GM12878 (cell line): Measurements from ENCODE around the gene MEIS1. TPM values are rescaled to one million over a fixed set of nuclear protein-coding genes. Genes with fewer than 3 reads are reported as not detected.

Experiments
- ATAC-seq: fragments of 200-7000 bp; cut with Tn5 transposase; 3 replicates; pipeline ENCODE4 v1.9.1; 2020; ENCODE audit warnings: mild to moderate bottlenecking, moderate library complexity
- BruUV-seq: library from RNA; stranded (reverse); fragments of 400-500 nt; replicated peaks from 2 replicates; lab custom pipeline; 2021; lab: Mats Ljungman, UMichigan
- CTCF ChIA-PET: fragments of 300-600 bp; sonication (Branson Sonifier 250); formaldehyde crosslinking; extraction: SDS; loops from one replicate; lab custom pipeline; 2021; ENCODE audit warnings: inconsistent platforms; lab: Yijun Ruan, JAX
- POLR2A ChIA-PET: fragments of 350-600 bp; formaldehyde crosslinking; extraction: SDS; loops from one replicate; lab custom pipeline; 2021; ENCODE audit warnings: inconsistent platforms; lab: Charles Lee
- RAD21 ChIA-PET: fragments of 300-600 bp; sonication (Branson Sonifier 250); formaldehyde crosslinking; loops from one replicate; lab custom pipeline; 2023; ENCODE audit warnings: antibody characterized with exemption; ENCODE audit not compliant: unreplicated experiment; lab: Charles Lee
- SMC1A ChIA-PET: fragments of 300-600 bp; sonication (Branson Sonifier 250); formaldehyde crosslinking; loops from one replicate; lab custom pipeline; 2023; ENCODE audit not compliant: unreplicated experiment, uncharacterized antibody; lab: Charles Lee
- DNase-seq: peaks from one replicate; pipeline ENCODE4 v3.0.0-alpha.2; 2011; ENCODE audit warnings: low read depth, low spot score
- FAIRE-seq: peaks from 3 replicates; lab custom pipeline; 2011; peaks lifted over from hg19 to GRCh38; lab: Jason Lieb, UNC
- H2AFZ ChIP-seq: 2 replicates; pipeline ENCODE4 v1.6.0; 2011; ENCODE audit warnings: low read depth, low read length, control low read depth; ENCODE audit not compliant: control insufficient read depth
- H3K27ac ChIP-seq: 2 replicates; pipeline ENCODE4 v1.5.1; 2011; ENCODE audit warnings: control low read depth; ENCODE audit not compliant: control insufficient read depth, insufficient read depth
- H3K27me3 ChIP-seq, 2 experiments: replicated peaks in 1 of 2; 2 replicates each; pipeline versions ENCODE4 v1.6.0 to v1.6.1; 2011; ENCODE audit warnings: low read length in 1 of 2; ENCODE audit not compliant: control insufficient read depth in 2 of 2, insufficient read depth in 2 of 2
- H3K36me3 ChIP-seq, 2 experiments: 2 replicates each; pipeline ENCODE4 v1.5.1; 2011; ENCODE audit warnings: low read length in 1 of 2; ENCODE audit not compliant: control insufficient read depth in 2 of 2, insufficient read depth in 2 of 2
- H3K4me1 ChIP-seq: 2 replicates; pipeline ENCODE4 v1.6.1; 2011; ENCODE audit warnings: mild to moderate bottlenecking, low read length, moderate library complexity, mixed read lengths; ENCODE audit not compliant: control insufficient read depth, insufficient read depth
- H3K4me2 ChIP-seq: 2 replicates; pipeline ENCODE4 v1.6.0; 2011; ENCODE audit warnings: control low read depth; ENCODE audit not compliant: control insufficient read depth, insufficient read depth
- H3K4me3 ChIP-seq: fragments of 200-600 bp; sonication (generic); 2 replicates; pipeline ENCODE4 v1.5.1; 2016
- H3K79me2 ChIP-seq: 2 replicates; pipeline ENCODE4 v1.6.0; 2011; ENCODE audit warnings: low read length; ENCODE audit not compliant: control insufficient read depth, insufficient read depth
- H3K9ac ChIP-seq: 2 replicates; pipeline ENCODE4 v1.8.0; 2011; ENCODE audit warnings: low read length, control low read depth, mixed read lengths; ENCODE audit not compliant: control insufficient read depth, insufficient read depth
- H3K9me3 ChIP-seq: replicated peaks from 3 replicates; pipeline ENCODE4 v1.5.1; 2011; ENCODE audit warnings: mild to moderate bottlenecking, low read length; ENCODE audit not compliant: control insufficient read depth, insufficient read depth
- H4K20me1 ChIP-seq: 2 replicates; pipeline ENCODE4 v1.6.0; 2011; ENCODE audit not compliant: control insufficient read depth, insufficient read depth
- DPF2 ChIP-seq: fragments of 450-650 bp; IDR thresholded peaks from 2 replicates; pipeline ENCODE4 v1.6.1; 2017; ENCODE audit warnings: mild to moderate bottlenecking
- E4F1 ChIP-seq: fragments of 450-650 bp; IDR thresholded peaks from 2 replicates; pipeline ENCODE4 v1.6.1; 2018; ENCODE audit warnings: borderline replicate concordance, mild to moderate bottlenecking; ENCODE audit not compliant: partially characterized antibody
- ETV6 ChIP-seq, 2 experiments: fragments of 450-650 bp in 1 of 2; IDR thresholded peaks in 1 of 2; conservative IDR thresholded peaks in 1 of 2; 2 replicates each; pipeline ENCODE4 v1.6.1; 2014; ENCODE audit warnings: antibody characterized with exemption in 1 of 2, borderline replicate concordance in 1 of 2, low read depth in 1 of 2, mild to moderate bottlenecking in 1 of 2, moderate library complexity in 1 of 2
- FOXK2 ChIP-seq: fragments of 450-650 bp; IDR thresholded peaks from 2 replicates; pipeline ENCODE4 v1.6.1; 2017; ENCODE audit warnings: mild to moderate bottlenecking, moderate library complexity
- MEF2B ChIP-seq: fragments of 450-650 bp; IDR thresholded peaks from 2 replicates; pipeline ENCODE4 v1.6.1; 2018; ENCODE audit warnings: mild to moderate bottlenecking, moderate library complexity; ENCODE audit not compliant: partially characterized antibody, poor library complexity, severe bottlenecking
- NR2C2 ChIP-seq: IDR thresholded peaks from 2 replicates; pipeline ENCODE4 v1.6.1; 2011; ENCODE audit warnings: borderline replicate concordance, low read depth; ENCODE audit not compliant: control insufficient read depth, insufficient read length
- NRF1 ChIP-seq: conservative IDR thresholded peaks from 2 replicates; pipeline ENCODE4 v1.6.1; 2011; ENCODE audit warnings: mild to moderate bottlenecking, low read depth, low read length, improper control_type of control experiment
- RCOR1 ChIP-seq: conservative IDR thresholded peaks from 2 replicates; pipeline ENCODE4 v1.6.1; 2012; ENCODE audit warnings: low read depth, low read length, improper control_type of control experiment
- SIX5 ChIP-seq: IDR thresholded peaks from 2 replicates; pipeline ENCODE4 v1.6.1; 2011; ENCODE audit warnings: mild to moderate bottlenecking, low read depth, low read length, moderate library complexity; ENCODE audit not compliant: severe bottlenecking
- SMARCA5 ChIP-seq: fragments of 450-650 bp; IDR thresholded peaks from 2 replicates; pipeline ENCODE4 v1.6.1; 2017; ENCODE audit warnings: mild to moderate bottlenecking
- STAT3 ChIP-seq: IDR thresholded peaks from 2 replicates; pipeline ENCODE4 v1.6.1; 2011; ENCODE audit warnings: low read depth, low read length, improper control_type of control experiment
- ZNF217 ChIP-seq: fragments of 450-650 bp; IDR thresholded peaks from 2 replicates; pipeline ENCODE4 v1.6.1; 2017; ENCODE audit warnings: antibody characterized with exemption, mild to moderate bottlenecking
- ZNF592 ChIP-seq: fragments of 450-650 bp; IDR thresholded peaks from 2 replicates; pipeline ENCODE4 v1.6.1; 2017; ENCODE audit warnings: mild to moderate bottlenecking, moderate library complexity
- WGBS: methylation state at CpG from one replicate; pipeline ENCODE4 v1.1.6; 2016; ENCODE audit warnings: low lambda C conversion rate; ENCODE audit not compliant: insufficient replicate concordance, insufficient coverage; ENCODE audit errors: missing lambda C conversion rate; 5-methylcytosine and 5-hydroxymethylcytosine counted together
- in situ Hi-C: fragments of 300-500 bp; cut with MboI; formaldehyde crosslinking; loops from 9 replicates; pipeline ENCODE4 v1.14.3; 2018; ENCODE audit warnings: mixed read lengths
- intact Hi-C: fragments of 100-400 bp; cut with micrococcal nuclease; formaldehyde crosslinking; loops from one replicate; pipeline ENCODE4 v1.14.2; 2022; ENCODE audit not compliant: unreplicated experiment
- polyA plus RNA-seq, 11 experiments: library from polyadenylated mRNA; depleted of rRNA in 4 of 11; unstranded in 6 of 11; stranded (reverse) in 5 of 11; fragments of >200 nt; fragmentation: Nextera tagmentation in 4 of 11; fragmentation: Illumina TruSeq in 1 of 11; extraction: Ambion mirVana in 4 of 11; extraction: Trizol in 1 of 11; gene quantifications; 1 replicate in 1 of 11; 2 replicates in 10 of 11; pipeline versions ENCODE4 v1.2.1 to v1.2.3, GENCODE V29; 2011 to 2016; ENCODE audit warnings: inconsistent platforms in 2 of 11, missing spikeins in 2 of 11, low read depth in 1 of 11
- total RNA-seq, 4 experiments: library from RNA; depleted of rRNA in 3 of 4; stranded (reverse); fragments of >200 nt in 3 of 4; fragmentation: Illumina TruSeq in 1 of 4; extraction: Trizol in 1 of 4; gene quantifications; 2 replicates each; pipeline versions ENCODE4 v1.2.1 to v1.2.3, GENCODE V29; 2013 to 2021
- TF ChIP-seq, protein P1 (sequence below): fragments of 450-650 bp; IDR thresholded peaks from 2 replicates; pipeline ENCODE4 v1.6.1; 2016; ENCODE audit warnings: mild to moderate bottlenecking

The MEIS1 gene
- total and polyA plus RNA-seq, 10 of the 15 experiments (the other 5 are each of a cell fraction or from before 2014, with no cell fraction given), result 0.04 to 0.31 (median 0.14) TPM; not detected in 6

GRCh38 chr2:66445925-66446871 lies 11.3 kb downstream of the MEIS1 start:
- WGBS, result 49% methylated on average over 65 of the region's 66 CpGs
- in situ Hi-C loops, result loop anchor here (25.0 kb wide), 2 partner anchors 1391 to 1991 kb away; no protein-coding TSS in a partner anchor
- H3K4me2 ChIP-seq, result no peak overlapping the region

More at GRCh38 chr2:66445925-66446871, 11.3 kb downstream of the MEIS1 start:
- H3K27me3 ChIP-seq, result peaks cover 0 to 6% of the 10 kb centered on the region in 2 experiments; a peak in 3 of 4 replicates
- no peaks in the 10 kb centered on the region for H4K20me1 ChIP-seq
- no peaks in the 10 kb centered on the region for H3K9me3 ChIP-seq
- H3K4me1 ChIP-seq, result no peaks in the 10 kb centered on the region
- intact Hi-C loops, result no loop called here
- RAD21 ChIA-PET, result no interaction called here
- no peak overlapping the region for H3K4me3 ChIP-seq
- TF ChIP-seq DPF2 (no peak), ETV6 (conservative IDR thresholded peaks at IDR 0.05 in 1 of 2, IDR thresholded peaks at IDR 0.05 in 1 of 2; ENCODE audit: borderline replicate concordance in 1 of 2, low read depth in 1 of 2) (no peak), SIX5 (no peak), SMARCA5 (no peak), STAT3 (no peak), NR2C2 (no peak), RCOR1 (no peak), ZNF217 (no peak), ZNF592 (no peak), NRF1 (no peak), FOXK2 (no peak), MEF2B (no peak), E4F1 (no peak)
- TF ChIP-seq, protein P1, sequence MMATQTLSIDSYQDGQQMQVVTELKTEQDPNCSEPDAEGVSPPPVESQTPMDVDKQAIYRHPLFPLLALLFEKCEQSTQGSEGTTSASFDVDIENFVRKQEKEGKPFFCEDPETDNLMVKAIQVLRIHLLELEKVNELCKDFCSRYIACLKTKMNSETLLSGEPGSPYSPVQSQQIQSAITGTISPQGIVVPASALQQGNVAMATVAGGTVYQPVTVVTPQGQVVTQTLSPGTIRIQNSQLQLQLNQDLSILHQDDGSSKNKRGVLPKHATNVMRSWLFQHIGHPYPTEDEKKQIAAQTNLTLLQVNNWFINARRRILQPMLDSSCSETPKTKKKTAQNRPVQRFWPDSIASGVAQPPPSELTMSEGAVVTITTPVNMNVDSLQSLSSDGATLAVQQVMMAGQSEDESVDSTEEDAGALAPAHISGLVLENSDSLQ, result no peak
- TF ChIP-seq, all 136 proteins: peak for 0
- Histone ChIP-seq H3K36me3 (no peaks in the 10 kb centered on the region), H2AFZ (no peak overlapping the region), H3K9ac (no peak overlapping the region), H3K79me2 (no peaks in the 10 kb centered on the region), H3K27ac (no peak overlapping the region)
- ATAC-seq (no peak), FAIRE-seq (no peak), DNase-seq (no peak)
- CTCF ChIA-PET, result no interaction called here
- POLR2A ChIA-PET, result no interaction called here
- no TSS peak for BruUV-seq
- SMC1A ChIA-PET, result no interaction called here
